GM12891 (cell line): Measurements from ENCODE around the gene DAB2IP.

Experiments used
- POLR2A ChIP-seq: IDR thresholded peaks from 2 replicates; pipeline ENCODE4 v1.6.1; 2011; ENCODE audit warnings: low read depth, low read length, control low read depth
- POLR2AphosphoS5 ChIP-seq: IDR thresholded peaks from 2 replicates; pipeline ENCODE4 v1.6.1; 2011; ENCODE audit warnings: low read depth, low read length, control low read depth
- POU2F2 ChIP-seq: IDR thresholded peaks from 2 replicates; pipeline ENCODE4 v1.6.1; 2011; ENCODE audit warnings: low read depth, mild to moderate bottlenecking, control low read depth, low read length, moderate library complexity
- SPI1 ChIP-seq: IDR thresholded peaks from 2 replicates; pipeline ENCODE4 v1.6.1; 2011; ENCODE audit warnings: low read depth, low read length, control low read depth

DNA sequence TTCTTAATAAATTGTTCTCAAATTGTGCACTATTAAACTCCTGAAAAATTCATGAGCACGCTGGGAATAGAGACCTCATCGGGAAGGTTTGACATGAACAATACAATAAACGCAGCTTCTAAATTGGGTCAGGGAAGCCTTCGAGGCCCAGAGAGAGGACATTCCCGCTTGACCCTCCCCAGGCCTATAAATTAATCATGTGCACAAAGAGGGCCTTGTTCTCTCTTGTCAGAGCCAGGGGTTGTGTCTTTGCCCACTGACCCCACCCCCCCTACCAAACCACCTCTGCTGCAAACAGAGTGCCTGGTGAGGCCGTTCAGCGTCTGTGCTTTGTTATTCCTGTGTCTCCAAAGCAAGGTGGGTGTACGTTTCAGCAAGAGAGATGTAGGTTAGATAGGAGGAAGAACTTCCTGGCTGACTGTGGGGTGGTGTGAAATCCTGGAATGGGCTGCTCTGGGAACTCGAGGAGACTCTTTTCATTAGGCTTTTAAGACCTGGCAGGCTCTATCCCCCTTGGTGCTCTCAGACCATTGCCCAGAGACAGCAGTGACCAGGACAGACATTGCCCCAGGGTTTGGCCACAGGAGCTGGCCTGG is 18.2 kb upstream of the DAB2IP start:
- TF ChIP-seq POLR2AphosphoS5, result no peak
- TF ChIP-seq SPI1, result no peak
- TF ChIP-seq POLR2A, result no peak
- TF ChIP-seq POU2F2, result no peak
